Mucosa of stomach (tissue), 1 donor: ENCODE measurements around the gene NYNRIN.
"Not testable (repeated sequence)": the region's sequence is repeated elsewhere in the genome, so short reads cannot be mapped to it uniquely, and the experiment has no call there.

Experiments
- H3K27me3 ChIP-seq: one replicate; pipeline ENCODE4 v1.7.0; 2013; ENCODE audit warnings: mild to moderate bottlenecking, low read length; ENCODE audit not compliant: control insufficient read depth, insufficient read depth
- H3K36me3 ChIP-seq: one replicate; pipeline ENCODE4 v1.7.0; 2013; ENCODE audit warnings: low read length; ENCODE audit not compliant: control insufficient read depth, insufficient read depth
- H3K4me1 ChIP-seq: one replicate; pipeline ENCODE4 v1.7.0; 2013; ENCODE audit warnings: mild to moderate bottlenecking, low read length; ENCODE audit not compliant: control insufficient read depth, insufficient read depth
- H3K4me3 ChIP-seq: one replicate; pipeline ENCODE4 v1.7.0; 2013; ENCODE audit warnings: low read length
- H3K9ac ChIP-seq: one replicate; pipeline ENCODE4 v1.7.0; 2013; ENCODE audit warnings: mild to moderate bottlenecking, low read length, moderate library complexity
- H3K9me3 ChIP-seq: one replicate; pipeline ENCODE4 v1.7.0; 2013; ENCODE audit warnings: mild to moderate bottlenecking, low read length, moderate library complexity; ENCODE audit not compliant: control insufficient read depth
- donor health status: Pancreatic carcinoma.

The NYNRIN gene

GRCh38 chr14:24365600-24366412, 33.0 kb upstream of the NYNRIN start:
- Histone ChIP-seq H3K4me3 (peak overlapping the region; percentile 49), H3K27me3 (peaks cover 17% of the 10 kb centered on the region), H3K4me1 (peaks cover 18% of the 10 kb centered on the region), H3K9me3 (no peaks in the 10 kb centered on the region), H3K9ac (peak overlapping the region; percentile 85), H3K36me3 (no peaks in the 10 kb centered on the region)

- no peaks in the 10 kb centered on the region for H3K9me3 ChIP-seq
- H3K4me1 ChIP-seq, result peaks cover 18% of the 10 kb centered on the region
- peak overlapping the region; percentile 94 for H3K4me3 ChIP-seq
- H3K27me3 ChIP-seq, result peaks cover 17% of the 10 kb centered on the region
- no peaks in the 10 kb centered on the region for H3K36me3 ChIP-seq
- peak overlapping the region; percentile 85 for H3K9ac ChIP-seq
Observed at GRCh38 chr14:24366413-24366720, 32.4 kb upstream of the NYNRIN start.

- Histone ChIP-seq H3K9ac (peak overlapping the region; percentile 85), H3K4me1 (peaks cover 18% of the 10 kb centered on the region), H3K9me3 (no peaks in the 10 kb centered on the region), H3K27me3 (peaks cover 17% of the 10 kb centered on the region), H3K36me3 (no peaks in the 10 kb centered on the region), H3K4me3 (peak overlapping the region; percentile 94)
Observed at GRCh38 chr14:24366721-24367513, 31.9 kb upstream of the NYNRIN start.

GRCh38 chr14:24367514-24368211, 31.1 kb upstream of the NYNRIN start, which contains the start of gene NFATC4:
TSS of gene NFATC4 (plus strand) at chr14:24368184. CDS start at chr14:24368341, 157 bp downstream.
- Histone ChIP-seq H3K9ac (peak within 1 kb of the TSS; percentile 85), H3K9me3 (no peaks in the 10 kb centered on the region), H3K27me3 (peaks cover 17% of the 10 kb centered on the region), H3K4me1 (peaks cover 18% of the 10 kb centered on the region), H3K36me3 (no peaks in the 10 kb centered on the region), H3K4me3 (peak within 1 kb of the TSS; percentile 94)

- peak overlapping the region; percentile 81 for H3K9ac ChIP-seq
- H3K27me3 ChIP-seq, result peaks cover 17% of the 10 kb centered on the region
- H3K9me3 ChIP-seq, result no peaks in the 10 kb centered on the region
- peaks cover 18% of the 10 kb centered on the region for H3K4me1 ChIP-seq
- H3K4me3 ChIP-seq, result peak overlapping the region; percentile 63
- no peaks in the 10 kb centered on the region for H3K36me3 ChIP-seq
Observed at GRCh38 chr14:24368212-24368561, 30.6 kb upstream of the NYNRIN start.

- Histone ChIP-seq H3K9ac (peak overlapping the region; percentile 81), H3K9me3 (no peaks in the 10 kb centered on the region), H3K4me1 (peaks cover 18% of the 10 kb centered on the region), H3K27me3 (peaks cover 17% of the 10 kb centered on the region), H3K36me3 (no peaks in the 10 kb centered on the region), H3K4me3 (peak overlapping the region; percentile 63)
Observed at GRCh38 chr14:24368562-24369252, 30.1 kb upstream of the NYNRIN start.

- H3K9ac ChIP-seq, result no peak overlapping the region
- no peaks in the 10 kb centered on the region for H3K36me3 ChIP-seq
- H3K4me3 ChIP-seq, result no peak overlapping the region
- peaks cover 18% of the 10 kb centered on the region for H3K4me1 ChIP-seq
- peaks cover 17% of the 10 kb centered on the region for H3K27me3 ChIP-seq
- no peaks in the 10 kb centered on the region for H3K9me3 ChIP-seq
Observed at GRCh38 chr14:24369463-24369862, 29.3 kb upstream of the NYNRIN start.

GRCh38 chr14:24369907-24370687, 28.7 kb upstream of the NYNRIN start:
- Histone ChIP-seq H3K9ac (no peak overlapping the region), H3K4me1 (peaks cover 18% of the 10 kb centered on the region), H3K9me3 (no peaks in the 10 kb centered on the region), H3K4me3 (no peak overlapping the region), H3K27me3 (peaks cover 17% of the 10 kb centered on the region), H3K36me3 (no peaks in the 10 kb centered on the region)

- Histone ChIP-seq H3K27me3 (peaks cover 17% of the 10 kb centered on the region), H3K4me3 (no peak overlapping the region), H3K9me3 (no peaks in the 10 kb centered on the region), H3K4me1 (peaks cover 18% of the 10 kb centered on the region), H3K36me3 (no peaks in the 10 kb centered on the region), H3K9ac (no peak overlapping the region)
Observed at GRCh38 chr14:24370748-24371147, 28.1 kb upstream of the NYNRIN start.

- not testable (repeated sequence) for H3K9ac ChIP-seq, H3K9me3 ChIP-seq, H3K4me3 ChIP-seq, H3K36me3 ChIP-seq
- Histone ChIP-seq H3K4me1 (peaks cover 14% of the 10 kb centered on the region), H3K27me3 (peaks cover 17% of the 10 kb centered on the region)
Observed at GRCh38 chr14:24371605-24372004, 27.2 kb upstream of the NYNRIN start.
